Hepatocyte (in vitro differentiated cells): ENCODE results near the gene C2orf68. TPM values are rescaled to one million over a fixed set of nuclear protein-coding genes. Genes with fewer than 3 reads are reported as not detected.
A peak's percentile ranks its signal among the peaks of the same experiment; 100 is the strongest.

Experiments used
- DNase-seq: peaks from one replicate; pipeline ENCODE4 v3.0.0-alpha.2; 2016; ENCODE audit warnings: low spot score
- H2AFZ ChIP-seq: fragments of 200-600 bp; sonication (generic); 2 replicates; pipeline ENCODE4 v1.6.0; 2016; ENCODE audit warnings: antibody characterized with exemption, mild to moderate bottlenecking
- H3K27ac ChIP-seq: fragments of 200-600 bp; sonication (generic); 2 replicates; pipeline ENCODE4 v1.5.1; 2016; ENCODE audit warnings: mild to moderate bottlenecking
- H3K27me3 ChIP-seq: fragments of 200-600 bp; sonication (generic); 2 replicates; pipeline ENCODE4 v1.6.1; 2016
- H3K36me3 ChIP-seq: fragments of 200-600 bp; sonication (generic); replicated peaks from 2 replicates; pipeline ENCODE4 v1.5.1; 2016; ENCODE audit warnings: low read depth; ENCODE audit not compliant: insufficient read depth
- H3K4me1 ChIP-seq: fragments of 200-600 bp; sonication (generic); 2 replicates; pipeline ENCODE4 v1.5.1; 2016; ENCODE audit warnings: mild to moderate bottlenecking, moderate library complexity; ENCODE audit not compliant: insufficient read depth
- H3K4me2 ChIP-seq: fragments of 200-600 bp; sonication (generic); 2 replicates; pipeline ENCODE4 v1.6.0; 2016
- H3K4me3 ChIP-seq: fragments of 200-600 bp; sonication (generic); 2 replicates; pipeline ENCODE4 v1.5.1; 2016; ENCODE audit warnings: mild to moderate bottlenecking
- H3K79me2 ChIP-seq: fragments of 200-600 bp; sonication (generic); 2 replicates; pipeline ENCODE4 v1.6.0; 2017; ENCODE audit warnings: mild to moderate bottlenecking
- H3K9me2 ChIP-seq: fragments of 200-600 bp; sonication (generic); replicated peaks from 2 replicates; pipeline ENCODE4 v1.6.0; 2017; ENCODE audit warnings: mild to moderate bottlenecking; ENCODE audit not compliant: insufficient read depth
- H3K9me3 ChIP-seq: fragments of 200-600 bp; sonication (generic); 2 replicates; pipeline ENCODE4 v1.5.1; 2016; ENCODE audit warnings: low read depth, mild to moderate bottlenecking
- H4K20me1 ChIP-seq: fragments of 200-600 bp; sonication (generic); 2 replicates; pipeline ENCODE4 v1.6.0; 2016; ENCODE audit warnings: mild to moderate bottlenecking; ENCODE audit not compliant: insufficient read depth, poor library complexity, severe bottlenecking
- CTCF ChIP-seq: fragments of 200-600 bp; sonication (generic); IDR thresholded peaks from 2 replicates; pipeline ENCODE4 v1.5.1; 2016; ENCODE audit warnings: antibody characterized with exemption, mild to moderate bottlenecking; ENCODE audit not compliant: poor library complexity
- EZH2 ChIP-seq: fragments of 200-600 bp; sonication (generic); IDR thresholded peaks from 2 replicates; pipeline ENCODE4 v1.6.1; 2016; ENCODE audit warnings: antibody characterized with exemption, mild to moderate bottlenecking, borderline replicate concordance
- EZH2phosphoT487 ChIP-seq: fragments of 200-600 bp; sonication (generic); IDR thresholded peaks from one replicate; pipeline ENCODE4 v1.6.1; 2018; ENCODE audit warnings: antibody characterized with exemption, mild to moderate bottlenecking, low read depth, moderate library complexity; ENCODE audit not compliant: unreplicated experiment, severe bottlenecking
- WGBS: methylation state at CpG from one replicate; pipeline ENCODE4 v1.1.6; 2016; ENCODE audit warnings: low lambda C conversion rate; ENCODE audit errors: missing lambda C conversion rate; 5-methylcytosine and 5-hydroxymethylcytosine counted together
- polyA plus RNA-seq: library from polyadenylated mRNA; unstranded; fragments of >200 nt; fragmentation: Nextera tagmentation; extraction: Ambion mirVana; gene quantifications from 2 replicates; pipeline ENCODE4 v1.2.1, GENCODE V29; 2016
- total RNA-seq: library from RNA; depleted of rRNA; stranded (reverse); fragments of >200 nt; gene quantifications from 2 replicates; pipeline ENCODE4 v1.2.3, GENCODE V29; 2014

The C2orf68 gene
- total and polyA plus RNA-seq, 2 experiments from 2014 or later, result 21.6 to 28.3 TPM

DNA sequence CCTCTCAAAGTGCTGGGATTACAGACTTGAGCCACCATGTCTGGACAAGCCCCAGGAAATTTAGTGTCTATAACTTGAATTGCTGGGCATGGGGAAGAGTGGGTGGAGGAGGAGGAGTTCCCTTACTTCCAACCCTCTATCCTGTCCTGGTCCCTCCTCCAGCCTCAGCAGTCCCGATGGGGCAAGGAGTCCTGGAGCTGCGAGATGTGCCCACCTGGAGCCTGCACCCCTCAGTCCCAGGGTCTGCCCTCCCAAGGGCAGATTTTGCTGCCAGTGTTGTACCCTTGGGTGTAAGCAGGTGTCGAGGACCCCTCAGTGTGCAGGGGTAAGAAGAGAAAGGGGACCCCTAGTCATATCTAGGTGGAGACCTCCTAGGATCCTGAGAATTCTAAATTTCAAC lies 31.7 kb downstream of the C2orf68 start:
- Histone ChIP-seq H3K27ac (no peak overlapping the region), H4K20me1 (no peaks in the 10 kb centered on the region), H3K79me2 (peaks cover 24% of the 10 kb centered on the region), H3K4me1 (peaks cover 43% of the 10 kb centered on the region), H2AFZ (no peak overlapping the region), H3K27me3 (no peaks in the 10 kb centered on the region), H3K36me3 (no peaks in the 10 kb centered on the region), H3K4me3 (no peak overlapping the region), H3K9me2 (no peaks in the 10 kb centered on the region), H3K9me3 (no peaks in the 10 kb centered on the region), H3K4me2 (peak overlapping the region; percentile 92)
- TF ChIP-seq CTCF (no peak), EZH2 (no peak), EZH2phosphoT487 (no peak)
- WGBS, result 89% methylated on average over 3 of the region's 3 CpGs
- no peak for DNase-seq

DNA sequence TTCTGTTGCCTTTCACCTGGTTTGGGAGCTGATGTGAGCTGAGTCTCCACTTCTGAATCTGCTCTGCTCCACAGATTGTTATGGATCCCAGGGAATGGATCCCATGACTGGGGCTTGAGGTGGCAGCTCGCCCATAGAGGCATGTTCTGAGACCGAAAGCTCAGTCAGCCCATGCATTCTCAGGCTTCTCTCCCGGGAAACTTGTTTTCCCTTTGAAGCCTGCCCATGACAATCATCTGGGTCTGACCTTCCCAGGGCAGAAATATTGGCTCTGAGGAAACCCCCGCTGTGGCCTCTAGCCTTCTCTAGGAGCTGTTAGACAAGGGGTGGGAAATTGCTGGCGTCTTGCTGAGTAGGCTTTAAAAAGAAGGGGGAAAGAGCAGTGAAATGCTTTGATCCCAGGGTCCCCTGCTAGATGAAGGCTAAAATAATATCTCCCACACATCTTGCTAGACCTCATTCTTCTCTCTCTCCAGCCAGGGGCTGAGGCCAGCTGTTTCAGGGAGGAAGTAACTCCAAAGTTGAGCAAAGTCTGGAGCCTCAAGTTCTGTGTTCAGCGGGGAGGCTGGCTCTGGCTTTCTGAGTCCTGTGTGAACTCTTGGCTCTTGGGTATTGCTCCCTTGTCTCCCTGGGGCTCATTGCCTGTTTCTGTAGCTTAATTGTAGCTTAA lies 32.5 kb downstream of the C2orf68 start:
- no peaks in the 10 kb centered on the region for H3K36me3 ChIP-seq
- H2AFZ ChIP-seq, result peak overlapping the region; percentile 25
- H3K4me1 ChIP-seq, result peaks cover 38% of the 10 kb centered on the region
- H3K4me3 ChIP-seq, result peak overlapping the region; percentile 5
- peak overlapping the region; percentile 94 for H3K27ac ChIP-seq
- H3K4me2 ChIP-seq, result peak overlapping the region; percentile 92
- H3K27me3 ChIP-seq, result no peaks in the 10 kb centered on the region
- H3K9me2 ChIP-seq, result no peaks in the 10 kb centered on the region
- no peaks in the 10 kb centered on the region for H4K20me1 ChIP-seq
- H3K9me3 ChIP-seq, result no peaks in the 10 kb centered on the region
- DNase-seq, result no peak
- 51% methylated on average over 6 of the region's 6 CpGs for WGBS
- TF ChIP-seq EZH2, result no peak
- TF ChIP-seq EZH2phosphoT487, result no peak
- no peak for TF ChIP-seq CTCF
- H3K79me2 ChIP-seq, result peaks cover 24% of the 10 kb centered on the region

DNA sequence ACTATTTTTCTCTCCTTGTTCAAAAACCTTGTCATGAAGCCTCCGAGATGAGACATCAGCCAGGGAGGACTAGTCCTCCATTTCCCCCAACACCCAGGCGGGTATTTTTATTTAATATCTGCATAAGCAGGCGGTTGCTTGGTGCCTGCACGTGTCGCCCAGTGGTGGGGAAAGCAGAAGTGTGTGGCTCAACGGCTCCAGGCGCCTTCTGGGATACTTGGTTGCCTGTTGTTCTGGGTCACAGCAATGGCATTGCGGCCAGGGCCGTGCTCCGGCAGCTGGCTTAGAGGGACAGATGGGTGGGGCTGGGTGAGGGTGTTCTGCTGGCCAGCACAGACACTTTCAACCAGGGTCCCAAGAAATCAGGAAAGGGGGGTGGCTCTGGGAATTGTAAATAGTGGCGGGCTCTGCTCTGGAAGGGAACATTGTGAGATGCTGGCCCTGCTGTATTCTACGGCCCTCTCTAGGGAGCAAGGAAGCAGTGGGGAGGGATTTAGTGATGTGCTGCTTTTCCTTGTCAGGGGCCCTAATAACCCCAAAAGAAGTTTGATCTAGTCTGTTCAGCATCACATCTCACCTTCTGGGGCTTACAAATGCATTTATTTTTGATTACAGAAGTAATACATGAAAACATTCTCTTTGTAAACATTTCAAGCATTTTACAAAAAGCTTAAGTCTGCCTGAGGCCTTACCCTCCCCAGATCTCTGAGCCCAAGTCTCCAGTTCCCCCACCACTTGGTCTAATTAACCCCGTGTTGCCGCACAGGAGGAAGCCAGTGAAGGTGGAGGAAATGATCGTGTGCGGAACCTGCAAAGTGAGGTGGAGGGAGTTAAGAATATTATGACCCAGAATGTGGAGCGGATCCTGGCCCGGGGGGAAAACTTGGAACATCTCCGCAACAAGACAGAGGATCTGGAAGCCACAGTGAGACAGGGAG lies 33.4 kb downstream of the C2orf68 start:
- DNase-seq, result no peak
- H3K9me3 ChIP-seq, result no peaks in the 10 kb centered on the region
- H3K4me1 ChIP-seq, result peaks cover 32% of the 10 kb centered on the region
- TF ChIP-seq EZH2phosphoT487 (no peak), CTCF (no peak), EZH2 (no peak)
- no peaks in the 10 kb centered on the region for H3K9me2 ChIP-seq
- no peaks in the 10 kb centered on the region for H3K36me3 ChIP-seq
- H3K27ac ChIP-seq, result peak overlapping the region; percentile 94
- peak overlapping the region; percentile 70 for H2AFZ ChIP-seq
- H4K20me1 ChIP-seq, result no peaks in the 10 kb centered on the region
- 43% methylated on average over 19 of the region's 19 CpGs for WGBS
- peak overlapping the region; percentile 65 for H3K4me3 ChIP-seq
- H3K79me2 ChIP-seq, result peaks cover 24% of the 10 kb centered on the region
- no peaks in the 10 kb centered on the region for H3K27me3 ChIP-seq
- peak overlapping the region; percentile 92 for H3K4me2 ChIP-seq
